ENCODE data around the gene FAM83D. TPM values are rescaled to one million over a fixed set of nuclear protein-coding genes. Genes with fewer than 3 reads are reported as not detected.

The FAM83D gene
- total RNA-seq, 1 experiment from 2014 or later, result 66.9 TPM

DNA sequence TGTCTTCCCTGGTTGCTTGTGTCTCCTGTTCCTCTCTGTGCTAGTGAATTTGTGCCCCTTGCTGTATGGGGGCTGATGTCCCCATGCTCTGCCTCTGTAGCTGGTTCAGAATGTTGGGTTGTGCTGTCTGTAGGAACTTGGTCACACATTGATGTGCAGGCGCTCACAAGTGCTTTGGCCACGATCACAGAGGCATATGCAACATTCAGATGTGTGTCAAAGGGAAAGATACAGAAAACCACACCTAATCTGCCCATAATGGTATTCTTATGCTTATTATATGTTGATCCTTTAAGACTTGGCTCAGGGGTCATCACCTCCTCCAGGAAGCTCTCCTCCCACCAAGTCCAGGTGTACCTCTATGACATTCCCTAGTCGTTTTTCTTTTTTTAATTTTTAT lies 18.8 kb downstream of the FAM83D start:
- DNase-seq (ENCODE audit: low spot score) (no peak), ATAC-seq (no peak)
- Mint-ChIP-seq H3K36me3 (peaks cover 77% of the 10 kb centered on the region), H3K27me3 (ENCODE audit: low read depth) (no peaks in the 10 kb centered on the region), H3K9me3 (no peaks in the 10 kb centered on the region), H3K4me1 (no peaks in the 10 kb centered on the region), H3K4me3 (no peak overlapping the region), H3K27ac (no peak overlapping the region)
- TF ChIP-seq ZNF232 (CRISPR knock-in tag; IDR thresholded peaks at IDR 0.05), result no peak
- TF ChIP-seq ZNF317 (CRISPR knock-in tag; IDR thresholded peaks at IDR 0.05; ENCODE audit: borderline replicate concordance, low read depth), result no peak
- no peak for TF ChIP-seq NFYB (CRISPR knock-in tag; conservative IDR thresholded peaks at IDR 0.05; ENCODE audit: low read depth)
- no peak for TF ChIP-seq ZNF423 (CRISPR knock-in tag; IDR thresholded peaks at IDR 0.05)
- TF ChIP-seq, protein P1, sequence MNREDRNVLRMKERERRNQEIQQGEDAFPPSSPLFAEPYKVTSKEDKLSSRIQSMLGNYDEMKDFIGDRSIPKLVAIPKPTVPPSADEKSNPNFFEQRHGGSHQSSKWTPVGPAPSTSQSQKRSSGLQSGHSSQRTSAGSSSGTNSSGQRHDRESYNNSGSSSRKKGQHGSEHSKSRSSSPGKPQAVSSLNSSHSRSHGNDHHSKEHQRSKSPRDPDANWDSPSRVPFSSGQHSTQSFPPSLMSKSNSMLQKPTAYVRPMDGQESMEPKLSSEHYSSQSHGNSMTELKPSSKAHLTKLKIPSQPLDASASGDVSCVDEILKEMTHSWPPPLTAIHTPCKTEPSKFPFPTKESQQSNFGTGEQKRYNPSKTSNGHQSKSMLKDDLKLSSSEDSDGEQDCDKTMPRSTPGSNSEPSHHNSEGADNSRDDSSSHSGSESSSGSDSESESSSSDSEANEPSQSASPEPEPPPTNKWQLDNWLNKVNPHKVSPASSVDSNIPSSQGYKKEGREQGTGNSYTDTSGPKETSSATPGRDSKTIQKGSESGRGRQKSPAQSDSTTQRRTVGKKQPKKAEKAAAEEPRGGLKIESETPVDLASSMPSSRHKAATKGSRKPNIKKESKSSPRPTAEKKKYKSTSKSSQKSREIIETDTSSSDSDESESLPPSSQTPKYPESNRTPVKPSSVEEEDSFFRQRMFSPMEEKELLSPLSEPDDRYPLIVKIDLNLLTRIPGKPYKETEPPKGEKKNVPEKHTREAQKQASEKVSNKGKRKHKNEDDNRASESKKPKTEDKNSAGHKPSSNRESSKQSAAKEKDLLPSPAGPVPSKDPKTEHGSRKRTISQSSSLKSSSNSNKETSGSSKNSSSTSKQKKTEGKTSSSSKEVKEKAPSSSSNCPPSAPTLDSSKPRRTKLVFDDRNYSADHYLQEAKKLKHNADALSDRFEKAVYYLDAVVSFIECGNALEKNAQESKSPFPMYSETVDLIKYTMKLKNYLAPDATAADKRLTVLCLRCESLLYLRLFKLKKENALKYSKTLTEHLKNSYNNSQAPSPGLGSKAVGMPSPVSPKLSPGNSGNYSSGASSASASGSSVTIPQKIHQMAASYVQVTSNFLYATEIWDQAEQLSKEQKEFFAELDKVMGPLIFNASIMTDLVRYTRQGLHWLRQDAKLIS (CRISPR knock-in tag; IDR thresholded peaks at IDR 0.05; ENCODE audit: borderline replicate concordance), result no peak
- TF ChIP-seq, protein P2, sequence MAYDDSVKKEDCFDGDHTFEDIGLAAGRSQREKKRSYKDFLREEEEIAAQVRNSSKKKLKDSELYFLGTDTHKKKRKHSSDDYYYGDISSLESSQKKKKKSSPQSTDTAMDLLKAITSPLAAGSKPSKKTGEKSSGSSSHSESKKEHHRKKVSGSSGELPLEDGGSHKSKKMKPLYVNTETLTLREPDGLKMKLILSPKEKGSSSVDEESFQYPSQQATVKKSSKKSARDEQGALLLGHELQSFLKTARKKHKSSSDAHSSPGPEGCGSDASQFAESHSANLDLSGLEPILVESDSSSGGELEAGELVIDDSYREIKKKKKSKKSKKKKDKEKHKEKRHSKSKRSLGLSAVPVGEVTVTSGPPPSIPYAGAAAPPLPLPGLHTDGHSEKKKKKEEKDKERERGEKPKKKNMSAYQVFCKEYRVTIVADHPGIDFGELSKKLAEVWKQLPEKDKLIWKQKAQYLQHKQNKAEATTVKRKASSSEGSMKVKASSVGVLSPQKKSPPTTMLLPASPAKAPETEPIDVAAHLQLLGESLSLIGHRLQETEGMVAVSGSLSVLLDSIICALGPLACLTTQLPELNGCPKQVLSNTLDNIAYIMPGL (CRISPR knock-in tag; IDR thresholded peaks at IDR 0.05), result no peak
- TF ChIP-seq NR1H2 (CRISPR knock-in tag; IDR thresholded peaks at IDR 0.05), result no peak
- no peak for TF ChIP-seq HMGA2 (CRISPR knock-in tag; IDR thresholded peaks at IDR 0.05)
- no peak for TF ChIP-seq MXD4 (CRISPR knock-in tag; IDR thresholded peaks at IDR 0.05; ENCODE audit: borderline replicate concordance)
- TF ChIP-seq JUN (CRISPR knock-in tag; IDR thresholded peaks at IDR 0.05), result no peak
- TF ChIP-seq, protein P3, sequence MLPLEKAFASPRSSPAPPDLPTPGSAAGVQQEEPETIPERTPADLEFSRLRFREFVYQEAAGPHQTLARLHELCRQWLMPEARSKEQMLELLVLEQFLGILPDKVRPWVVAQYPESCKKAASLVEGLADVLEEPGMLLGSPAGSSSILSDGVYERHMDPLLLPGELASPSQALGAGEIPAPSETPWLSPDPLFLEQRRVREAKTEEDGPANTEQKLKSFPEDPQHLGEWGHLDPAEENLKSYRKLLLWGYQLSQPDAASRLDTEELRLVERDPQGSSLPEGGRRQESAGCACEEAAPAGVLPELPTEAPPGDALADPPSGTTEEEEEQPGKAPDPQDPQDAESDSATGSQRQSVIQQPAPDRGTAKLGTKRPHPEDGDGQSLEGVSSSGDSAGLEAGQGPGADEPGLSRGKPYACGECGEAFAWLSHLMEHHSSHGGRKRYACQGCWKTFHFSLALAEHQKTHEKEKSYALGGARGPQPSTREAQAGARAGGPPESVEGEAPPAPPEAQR (CRISPR knock-in tag; IDR thresholded peaks at IDR 0.05), result no peak
- ChIA-PET CTCF (no interaction called here), POLR2A (no interaction called here)

DNA sequence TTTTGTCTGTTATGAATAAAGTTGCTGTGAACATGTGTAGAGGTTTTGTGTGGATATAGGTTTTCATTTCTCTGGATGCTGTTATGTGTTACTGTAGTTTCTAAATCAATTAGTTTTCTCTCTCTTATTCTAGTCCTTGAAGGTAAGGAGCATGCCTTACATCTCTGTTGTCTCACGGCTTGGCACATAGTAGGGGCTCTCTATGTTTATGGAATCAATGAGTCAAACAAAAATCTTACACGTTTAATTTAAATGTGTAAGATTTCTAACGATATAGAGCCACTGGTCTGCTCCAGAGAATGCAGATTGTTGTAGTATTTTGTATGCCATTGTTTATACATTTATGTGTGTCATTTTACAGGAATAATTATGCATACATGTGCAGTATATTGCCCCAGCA lies 20.6 kb downstream of the FAM83D start:
- ChIA-PET CTCF (no interaction called here), POLR2A (no interaction called here)
- Mint-ChIP-seq H3K4me3 (no peak overlapping the region), H3K27ac (no peak overlapping the region), H3K27me3 (ENCODE audit: low read depth) (no peaks in the 10 kb centered on the region), H3K9me3 (no peaks in the 10 kb centered on the region), H3K4me1 (no peaks in the 10 kb centered on the region), H3K36me3 (peaks cover 81% of the 10 kb centered on the region)
- DNase-seq (ENCODE audit: low spot score) (no peak), ATAC-seq (no peak)
- TF ChIP-seq, protein P4, sequence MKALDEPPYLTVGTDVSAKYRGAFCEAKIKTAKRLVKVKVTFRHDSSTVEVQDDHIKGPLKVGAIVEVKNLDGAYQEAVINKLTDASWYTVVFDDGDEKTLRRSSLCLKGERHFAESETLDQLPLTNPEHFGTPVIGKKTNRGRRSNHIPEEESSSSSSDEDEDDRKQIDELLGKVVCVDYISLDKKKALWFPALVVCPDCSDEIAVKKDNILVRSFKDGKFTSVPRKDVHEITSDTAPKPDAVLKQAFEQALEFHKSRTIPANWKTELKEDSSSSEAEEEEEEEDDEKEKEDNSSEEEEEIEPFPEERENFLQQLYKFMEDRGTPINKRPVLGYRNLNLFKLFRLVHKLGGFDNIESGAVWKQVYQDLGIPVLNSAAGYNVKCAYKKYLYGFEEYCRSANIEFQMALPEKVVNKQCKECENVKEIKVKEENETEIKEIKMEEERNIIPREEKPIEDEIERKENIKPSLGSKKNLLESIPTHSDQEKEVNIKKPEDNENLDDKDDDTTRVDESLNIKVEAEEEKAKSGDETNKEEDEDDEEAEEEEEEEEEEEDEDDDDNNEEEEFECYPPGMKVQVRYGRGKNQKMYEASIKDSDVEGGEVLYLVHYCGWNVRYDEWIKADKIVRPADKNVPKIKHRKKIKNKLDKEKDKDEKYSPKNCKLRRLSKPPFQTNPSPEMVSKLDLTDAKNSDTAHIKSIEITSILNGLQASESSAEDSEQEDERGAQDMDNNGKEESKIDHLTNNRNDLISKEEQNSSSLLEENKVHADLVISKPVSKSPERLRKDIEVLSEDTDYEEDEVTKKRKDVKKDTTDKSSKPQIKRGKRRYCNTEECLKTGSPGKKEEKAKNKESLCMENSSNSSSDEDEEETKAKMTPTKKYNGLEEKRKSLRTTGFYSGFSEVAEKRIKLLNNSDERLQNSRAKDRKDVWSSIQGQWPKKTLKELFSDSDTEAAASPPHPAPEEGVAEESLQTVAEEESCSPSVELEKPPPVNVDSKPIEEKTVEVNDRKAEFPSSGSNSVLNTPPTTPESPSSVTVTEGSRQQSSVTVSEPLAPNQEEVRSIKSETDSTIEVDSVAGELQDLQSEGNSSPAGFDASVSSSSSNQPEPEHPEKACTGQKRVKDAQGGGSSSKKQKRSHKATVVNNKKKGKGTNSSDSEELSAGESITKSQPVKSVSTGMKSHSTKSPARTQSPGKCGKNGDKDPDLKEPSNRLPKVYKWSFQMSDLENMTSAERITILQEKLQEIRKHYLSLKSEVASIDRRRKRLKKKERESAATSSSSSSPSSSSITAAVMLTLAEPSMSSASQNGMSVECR (CRISPR knock-in tag; IDR thresholded peaks at IDR 0.05; ENCODE audit: borderline replicate concordance), result no peak
- TF ChIP-seq NFYB (CRISPR knock-in tag; conservative IDR thresholded peaks at IDR 0.05; ENCODE audit: low read depth), result no peak
- TF ChIP-seq, protein P5, sequence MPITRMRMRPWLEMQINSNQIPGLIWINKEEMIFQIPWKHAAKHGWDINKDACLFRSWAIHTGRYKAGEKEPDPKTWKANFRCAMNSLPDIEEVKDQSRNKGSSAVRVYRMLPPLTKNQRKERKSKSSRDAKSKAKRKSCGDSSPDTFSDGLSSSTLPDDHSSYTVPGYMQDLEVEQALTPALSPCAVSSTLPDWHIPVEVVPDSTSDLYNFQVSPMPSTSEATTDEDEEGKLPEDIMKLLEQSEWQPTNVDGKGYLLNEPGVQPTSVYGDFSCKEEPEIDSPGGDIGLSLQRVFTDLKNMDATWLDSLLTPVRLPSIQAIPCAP (CRISPR knock-in tag; IDR thresholded peaks at IDR 0.05), result no peak
- TF ChIP-seq, protein P6, sequence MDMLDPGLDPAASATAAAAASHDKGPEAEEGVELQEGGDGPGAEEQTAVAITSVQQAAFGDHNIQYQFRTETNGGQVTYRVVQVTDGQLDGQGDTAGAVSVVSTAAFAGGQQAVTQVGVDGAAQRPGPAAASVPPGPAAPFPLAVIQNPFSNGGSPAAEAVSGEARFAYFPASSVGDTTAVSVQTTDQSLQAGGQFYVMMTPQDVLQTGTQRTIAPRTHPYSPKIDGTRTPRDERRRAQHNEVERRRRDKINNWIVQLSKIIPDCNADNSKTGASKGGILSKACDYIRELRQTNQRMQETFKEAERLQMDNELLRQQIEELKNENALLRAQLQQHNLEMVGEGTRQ (CRISPR knock-in tag; IDR thresholded peaks at IDR 0.05), result no peak
- TF ChIP-seq, protein P2 (CRISPR knock-in tag; IDR thresholded peaks at IDR 0.05), result no peak
- TF ChIP-seq, protein P7, sequence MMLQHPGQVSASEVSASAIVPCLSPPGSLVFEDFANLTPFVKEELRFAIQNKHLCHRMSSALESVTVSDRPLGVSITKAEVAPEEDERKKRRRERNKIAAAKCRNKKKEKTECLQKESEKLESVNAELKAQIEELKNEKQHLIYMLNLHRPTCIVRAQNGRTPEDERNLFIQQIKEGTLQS (CRISPR knock-in tag; conservative IDR thresholded peaks at IDR 0.05), result no peak
- TF ChIP-seq, protein P8, sequence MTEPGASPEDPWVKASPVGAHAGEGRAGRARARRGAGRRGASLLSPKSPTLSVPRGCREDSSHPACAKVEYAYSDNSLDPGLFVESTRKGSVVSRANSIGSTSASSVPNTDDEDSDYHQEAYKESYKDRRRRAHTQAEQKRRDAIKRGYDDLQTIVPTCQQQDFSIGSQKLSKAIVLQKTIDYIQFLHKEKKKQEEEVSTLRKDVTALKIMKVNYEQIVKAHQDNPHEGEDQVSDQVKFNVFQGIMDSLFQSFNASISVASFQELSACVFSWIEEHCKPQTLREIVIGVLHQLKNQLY (CRISPR knock-in tag; IDR thresholded peaks at IDR 0.05), result no peak
- no peak for TF ChIP-seq KAT7 (CRISPR knock-in tag; IDR thresholded peaks at IDR 0.05; ENCODE audit: borderline replicate concordance)
